AG08396 (cell line): ENCODE data around the gene CHSY3.

Source experiments
- DNase-seq: peaks from one replicate; pipeline ENCODE4 v3.0.0; 2012; ENCODE audit warnings: low spot score, mixed read lengths

Gene CHSY3

GRCh38 chr5:129945774-129946270 is 41.6 kb downstream of the CHSY3 start:
- DNase-seq, result no peak

- DNase-seq, result no peak
Observed at GRCh38 chr5:129951039-129951438, 46.8 kb downstream of the CHSY3 start.

- no peak for DNase-seq
Observed at GRCh38 chr5:129958581-129958980, 54.3 kb downstream of the CHSY3 start.

GRCh38 chr5:129960831-129961230 is 56.6 kb downstream of the CHSY3 start:
- no peak for DNase-seq

GRCh38 chr5:129962506-129962905 is 58.2 kb downstream of the CHSY3 start:
- DNase-seq, result no peak

GRCh38 chr5:129963359-129963758 is 59.1 kb downstream of the CHSY3 start:
- DNase-seq, result peak; percentile 14

GRCh38 chr5:129966071-129966470 is 61.8 kb downstream of the CHSY3 start:
- DNase-seq, result no peak

- DNase-seq, result no peak
Observed at GRCh38 chr5:129971714-129972113, 67.4 kb downstream of the CHSY3 start.

- no peak for DNase-seq
Observed at GRCh38 chr5:129972465-129973141, 68.3 kb downstream of the CHSY3 start.

GRCh38 chr5:129973716-129974426 is 69.6 kb downstream of the CHSY3 start:
- no peak for DNase-seq

GRCh38 chr5:129977810-129978209 is 73.5 kb downstream of the CHSY3 start:
- no peak for DNase-seq

GRCh38 chr5:129978270-129978669 is 74.0 kb downstream of the CHSY3 start:
- no peak for DNase-seq

GRCh38 chr5:129988453-129988852 is 84.2 kb downstream of the CHSY3 start:
- no peak for DNase-seq

GRCh38 chr5:129991780-129992179 is 87.5 kb downstream of the CHSY3 start:
- no peak for DNase-seq

GRCh38 chr5:129996896-129997295 is 92.6 kb downstream of the CHSY3 start:
- DNase-seq, result peak; percentile 3

- no peak for DNase-seq
Observed at GRCh38 chr5:130000460-130000859, 96.2 kb downstream of the CHSY3 start.

GRCh38 chr5:130002183-130002582 is 97.9 kb downstream of the CHSY3 start:
- DNase-seq, result no peak

GRCh38 chr5:130002876-130003275 is 98.6 kb downstream of the CHSY3 start:
- no peak for DNase-seq

- no peak for DNase-seq
Observed at GRCh38 chr5:130011986-130012385, 107.7 kb downstream of the CHSY3 start.

- no peak for DNase-seq
Observed at GRCh38 chr5:130017173-130017572, 112.9 kb downstream of the CHSY3 start.

- DNase-seq, result no peak
Observed at GRCh38 chr5:130018641-130019040, 114.4 kb downstream of the CHSY3 start.

- DNase-seq, result no peak
Observed at GRCh38 chr5:130021000-130021399, 116.7 kb downstream of the CHSY3 start.

- DNase-seq, result no peak
Observed at GRCh38 chr5:130021876-130022275, 117.6 kb downstream of the CHSY3 start.

- no peak for DNase-seq
Observed at GRCh38 chr5:130023604-130024003, 119.3 kb downstream of the CHSY3 start.
